ENCODE measurements around the gene CTDSP1.
A peak's percentile ranks its signal among the peaks of the same experiment; 100 is the strongest.

Gene CTDSP1

DNA sequence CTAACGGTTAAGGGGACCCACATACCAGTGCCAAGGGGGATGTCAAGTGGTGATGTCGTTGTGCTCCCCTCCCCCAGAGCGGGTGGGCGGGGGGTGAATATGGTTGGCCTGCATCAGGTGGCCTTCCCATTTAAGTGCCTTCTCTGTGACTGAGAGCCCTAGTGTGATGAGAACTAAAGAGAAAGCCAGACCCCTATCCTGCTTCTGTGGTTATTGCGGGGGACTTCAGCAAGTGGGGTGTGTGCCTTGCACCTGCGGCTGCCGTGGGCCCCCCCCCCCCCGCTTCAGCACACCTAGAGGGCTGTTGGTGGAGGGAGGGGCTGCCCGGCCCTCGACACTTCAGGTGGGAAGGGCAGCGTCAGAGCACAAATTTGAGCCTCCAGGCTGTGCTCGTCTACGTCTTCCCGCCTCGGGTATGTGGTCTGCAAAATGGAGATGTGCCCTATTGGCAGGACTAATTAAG is 6.1 kb downstream of the CTDSP1 start:
- no peaks in the 10 kb centered on the region for H3K27me3 Mint-ChIP-seq

GRCh38 chr2:218406209-218406948 is 6.7 kb downstream of the CTDSP1 start:
- H3K4me3 Mint-ChIP-seq: peak overlapping the region; percentile 81
- peaks cover 38% of the 10 kb centered on the region for H3K36me3 Mint-ChIP-seq (ENCODE audit: insufficient read depth)
- peak overlapping the region; percentile 82 for H3K27ac Mint-ChIP-seq (ENCODE audit: low read depth)
- DNase-seq (ENCODE audit: low spot score in 2 of 2) (peak; percentile 81 to 84), ATAC-seq (replicated peaks; ENCODE audit: extremely low read depth, poor library complexity, severe bottlenecking) (peak; percentile 75)
- H3K9me3 Mint-ChIP-seq: no peaks in the 10 kb centered on the region
- H3K27me3 Mint-ChIP-seq: no peaks in the 10 kb centered on the region
- peaks cover 64% of the 10 kb centered on the region for H3K4me1 Mint-ChIP-seq

More for the DNA sequence above, 6.1 kb downstream of the CTDSP1 start:
- ATAC-seq (replicated peaks; ENCODE audit: extremely low read depth, poor library complexity, severe bottlenecking) (peak; percentile 8), DNase-seq (ENCODE audit: low spot score in 2 of 2) (no peak)
- Mint-ChIP-seq H3K27ac (ENCODE audit: low read depth) (peak overlapping the region; percentile 82), H3K36me3 (ENCODE audit: insufficient read depth) (peaks cover 38% of the 10 kb centered on the region), H3K4me3 (peak overlapping the region; percentile 81), H3K4me1 (peaks cover 66% of the 10 kb centered on the region), H3K9me3 (no peaks in the 10 kb centered on the region)

GRCh38 chr2:218406949-218407618 is 7.4 kb downstream of the CTDSP1 start:
- peak overlapping the region; percentile 81 for H3K4me3 Mint-ChIP-seq
- H3K36me3 Mint-ChIP-seq (ENCODE audit: insufficient read depth): peaks cover 35% of the 10 kb centered on the region
- peak; percentile 56 to 67 for DNase-seq (ENCODE audit: low spot score in 2 of 2)
- H3K27me3 Mint-ChIP-seq: no peaks in the 10 kb centered on the region
- ATAC-seq (replicated peaks; ENCODE audit: extremely low read depth, poor library complexity, severe bottlenecking): peak; percentile 48
- H3K4me1 Mint-ChIP-seq: peaks cover 56% of the 10 kb centered on the region
- peak overlapping the region; percentile 82 for H3K27ac Mint-ChIP-seq (ENCODE audit: low read depth)
- H3K9me3 Mint-ChIP-seq: no peaks in the 10 kb centered on the region

- Mint-ChIP-seq H3K4me1 (peaks cover 55% of the 10 kb centered on the region), H3K27me3 (no peaks in the 10 kb centered on the region), H3K9me3 (no peaks in the 10 kb centered on the region), H3K36me3 (ENCODE audit: insufficient read depth) (peaks cover 30% of the 10 kb centered on the region), H3K4me3 (peak overlapping the region; percentile 81), H3K27ac (ENCODE audit: low read depth) (peak overlapping the region; percentile 82)
- ATAC-seq (replicated peaks; ENCODE audit: extremely low read depth, poor library complexity, severe bottlenecking) (no peak), DNase-seq (ENCODE audit: low spot score in 2 of 2) (no peak)
Measured at GRCh38 chr2:218407717-218408116, 8.0 kb downstream of the CTDSP1 start.

- Mint-ChIP-seq H3K4me3 (no peak overlapping the region), H3K27ac (ENCODE audit: low read depth) (no peak overlapping the region), H3K9me3 (no peaks in the 10 kb centered on the region), H3K4me1 (no peaks in the 10 kb centered on the region), H3K36me3 (ENCODE audit: insufficient read depth) (peaks cover 2% of the 10 kb centered on the region), H3K27me3 (no peaks in the 10 kb centered on the region)
- DNase-seq (ENCODE audit: low spot score in 2 of 2): no peak
- no peak for ATAC-seq (replicated peaks; ENCODE audit: extremely low read depth, poor library complexity, severe bottlenecking)
Measured at GRCh38 chr2:218418321-218418716, 18.7 kb downstream of the CTDSP1 start.

GRCh38 chr2:218418717-218419458 is 19.2 kb downstream of the CTDSP1 start, which contains the start of gene VIL1:
VIL1 (plus strand) TSS chr2:218419123; CDS start chr2:218423779, 4,656 bp downstream.
- Mint-ChIP-seq H3K36me3 (ENCODE audit: insufficient read depth) (peaks cover 2% of the 10 kb centered on the region), H3K27me3 (no peaks in the 10 kb centered on the region), H3K27ac (ENCODE audit: low read depth) (no peak within 1 kb of the TSS), H3K9me3 (no peaks in the 10 kb centered on the region), H3K4me1 (no peaks in the 10 kb centered on the region), H3K4me3 (no peak within 1 kb of the TSS)
- no peak for DNase-seq (ENCODE audit: low spot score in 2 of 2)
- no peak for ATAC-seq (replicated peaks; ENCODE audit: extremely low read depth, poor library complexity, severe bottlenecking)

- ATAC-seq (replicated peaks; ENCODE audit: extremely low read depth, poor library complexity, severe bottlenecking) (no peak), DNase-seq (ENCODE audit: low spot score in 2 of 2) (no peak)
- Mint-ChIP-seq H3K4me1 (no peaks in the 10 kb centered on the region), H3K27ac (ENCODE audit: low read depth) (no peak overlapping the region), H3K9me3 (no peaks in the 10 kb centered on the region), H3K36me3 (ENCODE audit: insufficient read depth) (peaks cover 2% of the 10 kb centered on the region), H3K27me3 (no peaks in the 10 kb centered on the region), H3K4me3 (no peak overlapping the region)
Measured at GRCh38 chr2:218419630-218420216, 20.1 kb downstream of the CTDSP1 start.

DNA sequence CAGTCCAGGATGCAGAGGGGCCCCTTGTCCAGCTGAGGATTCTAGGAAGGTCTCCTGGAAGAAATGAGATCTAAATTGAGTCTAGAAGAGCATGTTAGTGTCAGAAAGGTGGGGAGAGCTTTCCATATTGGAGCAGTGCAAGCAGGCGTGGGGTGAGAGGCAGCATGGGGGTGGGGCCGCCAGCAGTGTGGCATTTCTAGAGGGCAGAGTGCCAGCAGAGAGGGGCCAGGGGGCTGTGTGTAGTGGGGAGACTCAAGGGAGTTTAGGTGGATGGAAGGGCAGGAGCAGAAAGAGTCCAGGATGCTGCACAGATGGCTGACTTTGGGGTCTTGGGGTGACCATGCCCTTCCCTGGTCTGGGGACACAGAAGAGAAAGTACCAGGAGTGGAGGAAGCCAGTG is 21.4 kb downstream of the CTDSP1 start:
- Mint-ChIP-seq H3K36me3 (ENCODE audit: insufficient read depth) (no peaks in the 10 kb centered on the region), H3K4me3 (no peak overlapping the region), H3K9me3 (no peaks in the 10 kb centered on the region), H3K27ac (ENCODE audit: low read depth) (no peak overlapping the region), H3K4me1 (no peaks in the 10 kb centered on the region), H3K27me3 (no peaks in the 10 kb centered on the region)
- no peak for ATAC-seq (replicated peaks; ENCODE audit: extremely low read depth, poor library complexity, severe bottlenecking)
- no peak for DNase-seq (ENCODE audit: low spot score in 2 of 2)

DNA sequence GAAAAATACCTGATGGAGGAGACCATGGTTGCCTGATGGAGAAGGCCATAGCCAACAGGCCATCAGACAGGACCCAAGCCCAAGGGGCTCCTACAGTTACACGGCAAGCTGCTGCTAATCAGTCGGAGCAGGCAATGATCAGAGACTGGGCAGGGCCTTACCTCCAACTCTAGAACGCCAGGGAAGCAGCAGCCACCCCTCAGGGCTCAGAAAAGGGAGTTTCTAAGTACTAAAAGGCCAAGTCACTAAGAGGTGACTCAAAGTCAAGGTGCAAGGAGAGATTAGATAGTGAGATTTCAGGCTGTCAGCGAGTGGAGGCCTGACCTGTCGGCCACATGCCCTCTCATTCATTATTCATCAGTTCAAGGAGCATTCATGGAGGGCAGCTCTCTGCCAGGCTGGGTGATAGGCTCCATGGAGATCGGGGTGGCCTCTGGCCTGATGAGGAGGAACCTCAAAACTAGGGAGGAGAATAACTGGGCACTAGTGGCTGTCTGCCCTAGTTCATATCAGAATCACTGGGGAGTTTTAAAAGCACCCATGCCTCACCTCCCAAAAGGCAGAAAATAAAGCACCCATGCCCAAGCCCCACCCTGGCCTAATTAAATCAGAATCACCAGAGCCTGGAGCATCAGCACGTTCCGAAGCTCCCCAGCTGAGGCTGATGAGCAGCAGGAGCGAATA is 22.9 kb downstream of the CTDSP1 start:
- Mint-ChIP-seq H3K9me3 (no peaks in the 10 kb centered on the region), H3K27ac (ENCODE audit: low read depth) (no peak overlapping the region), H3K27me3 (no peaks in the 10 kb centered on the region), H3K4me3 (no peak overlapping the region), H3K4me1 (no peaks in the 10 kb centered on the region), H3K36me3 (ENCODE audit: insufficient read depth) (no peaks in the 10 kb centered on the region)
- DNase-seq (ENCODE audit: low spot score in 2 of 2) (no peak), ATAC-seq (replicated peaks; ENCODE audit: extremely low read depth, poor library complexity, severe bottlenecking) (no peak)

- Mint-ChIP-seq H3K27ac (ENCODE audit: low read depth) (no peak overlapping the region), H3K4me1 (no peaks in the 10 kb centered on the region), H3K4me3 (no peak overlapping the region), H3K9me3 (no peaks in the 10 kb centered on the region), H3K27me3 (no peaks in the 10 kb centered on the region), H3K36me3 (ENCODE audit: insufficient read depth) (peaks cover 2% of the 10 kb centered on the region)
- no peak for DNase-seq (ENCODE audit: low spot score in 2 of 2)
- no peak for ATAC-seq (replicated peaks; ENCODE audit: extremely low read depth, poor library complexity, severe bottlenecking)
Measured at GRCh38 chr2:218423584-218423983, 23.9 kb downstream of the CTDSP1 start.

DNA sequence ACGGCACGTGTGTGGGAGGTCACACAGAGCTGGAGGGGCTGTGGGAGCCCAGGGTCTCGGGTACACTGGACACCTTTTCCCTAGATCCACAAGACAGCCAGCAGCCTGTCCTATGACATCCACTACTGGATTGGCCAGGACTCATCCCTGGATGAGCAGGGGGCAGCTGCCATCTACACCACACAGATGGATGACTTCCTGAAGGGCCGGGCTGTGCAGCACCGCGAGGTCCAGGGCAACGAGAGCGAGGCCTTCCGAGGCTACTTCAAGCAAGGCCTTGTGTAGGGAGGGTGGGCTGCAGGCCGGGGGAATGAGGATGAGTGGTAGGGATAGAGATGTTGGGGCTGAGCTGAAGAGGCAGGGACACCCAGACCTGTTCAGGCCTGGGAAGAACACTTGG is 25.9 kb downstream of the CTDSP1 start:
- no peak overlapping the region for H3K4me3 Mint-ChIP-seq
- DNase-seq (ENCODE audit: low spot score in 2 of 2) (no peak), ATAC-seq (replicated peaks; ENCODE audit: extremely low read depth, poor library complexity, severe bottlenecking) (no peak)
- H3K27ac Mint-ChIP-seq (ENCODE audit: low read depth): no peak overlapping the region
- H3K27me3 Mint-ChIP-seq: no peaks in the 10 kb centered on the region
- H3K36me3 Mint-ChIP-seq (ENCODE audit: insufficient read depth): peaks cover 2% of the 10 kb centered on the region
- peaks cover 7% of the 10 kb centered on the region for H3K4me1 Mint-ChIP-seq
- no peaks in the 10 kb centered on the region for H3K9me3 Mint-ChIP-seq

GRCh38 chr2:218427741-218428140 is 28.1 kb downstream of the CTDSP1 start:
- Mint-ChIP-seq H3K9me3 (no peaks in the 10 kb centered on the region), H3K4me3 (no peak overlapping the region), H3K27ac (ENCODE audit: low read depth) (no peak overlapping the region), H3K36me3 (ENCODE audit: insufficient read depth) (peaks cover 2% of the 10 kb centered on the region), H3K4me1 (peaks cover 7% of the 10 kb centered on the region), H3K27me3 (no peaks in the 10 kb centered on the region)
- no peak for ATAC-seq (replicated peaks; ENCODE audit: extremely low read depth, poor library complexity, severe bottlenecking)
- DNase-seq (ENCODE audit: low spot score in 2 of 2): no peak
